HEK293T (cell line): ENCODE measurements around the gene MAST4.

ENCODE experiments used
- ELF4 ChIP-seq: fragments of 450-650 bp; IDR thresholded peaks from 2 replicates; pipeline ENCODE4 v1.6.1; 2017; ENCODE audit warnings: antibody characterized with exemption
- FOXA1 ChIP-seq: fragments of 450-650 bp; IDR thresholded peaks from 2 replicates; pipeline ENCODE4 v1.6.1; 2016; ENCODE audit warnings: mild to moderate bottlenecking
- FOXK2 ChIP-seq: fragments of 450-650 bp; IDR thresholded peaks from 2 replicates; pipeline ENCODE4 v1.6.1; 2016; ENCODE audit warnings: mild to moderate bottlenecking
- SP1 ChIP-seq: fragments of 450-650 bp; IDR thresholded peaks from 2 replicates; pipeline ENCODE4 v1.6.1; 2017
- ZNF384 ChIP-seq: fragments of 450-650 bp; IDR thresholded peaks from 2 replicates; pipeline ENCODE4 v1.6.1; 2016

- no peak for TF ChIP-seq SP1
- no peak for TF ChIP-seq FOXK2
- TF ChIP-seq ZNF384, result no peak
- no peak for TF ChIP-seq ELF4
- no peak for TF ChIP-seq FOXA1
These were observed 44.2 kb upstream of the MAST4 start for GRCh38 chr5:66551945-66552344.
